Thymus (tissue), 11 donors: ENCODE data around the gene SEMA3A. TPM values are rescaled to one million over a fixed set of nuclear protein-coding genes. Genes with fewer than 3 reads are reported as not detected.
A peak's percentile ranks its signal among the peaks of the same experiment; 100 is the strongest.

Source experiments
- DNase-seq, 9 donors: peaks; one replicate each; pipeline ENCODE4 v3.0.0-alpha.2; 2013; ENCODE audit warnings: low spot score in 9 of 9, low read depth in 6 of 9, missing footprints in 1 of 9
- H3K27ac ChIP-seq, 2 donors: one replicate each; pipeline ENCODE4 v1.5.1; 2013; ENCODE audit warnings: control low read depth in 1 of 2, low read depth in 1 of 2, low read length in 1 of 2, mild to moderate bottlenecking in 1 of 2, moderate library complexity in 1 of 2
- H3K27me3 ChIP-seq, 2 donors: one replicate each; pipeline ENCODE4 v1.5.1; 2013; ENCODE audit warnings: low read length in 1 of 2; ENCODE audit not compliant: control insufficient read depth in 2 of 2, insufficient read depth in 1 of 2
- H3K36me3 ChIP-seq, 2 donors: one replicate each; pipeline ENCODE4 v1.5.1; 2013; ENCODE audit warnings: low read length in 1 of 2, mild to moderate bottlenecking in 1 of 2, moderate library complexity in 1 of 2; ENCODE audit not compliant: control insufficient read depth in 2 of 2, insufficient read depth in 2 of 2
- H3K4me1 ChIP-seq, 2 donors: one replicate each; pipeline ENCODE4 v1.5.1; 2013; ENCODE audit warnings: low read length in 2 of 2; ENCODE audit not compliant: control insufficient read depth in 2 of 2, insufficient read depth in 2 of 2
- H3K4me3 ChIP-seq, 2 donors: one replicate each; pipeline ENCODE4 v1.5.1; 2013; ENCODE audit warnings: low read length in 2 of 2, control low read depth in 1 of 2, mild to moderate bottlenecking in 1 of 2
- H3K9me3 ChIP-seq, 2 donors: one replicate each; pipeline ENCODE4 v1.5.1; 2013; ENCODE audit warnings: low read length in 1 of 2, mild to moderate bottlenecking in 1 of 2; ENCODE audit not compliant: control insufficient read depth in 2 of 2, insufficient read depth in 1 of 2
- WGBS: extraction: QIAGEN DNeasy Blood & Tissue Kit; methylation state at CpG from one replicate; pipeline ENCODE4 v1.1.7; 2013; 5-methylcytosine and 5-hydroxymethylcytosine counted together
- polyA plus RNA-seq: library from polyadenylated mRNA; stranded (reverse); fragments of 200-250 nt; gene quantifications from one replicate; pipeline ENCODE4 v1.2.3, GENCODE V29; 2013
- total RNA-seq: library from RNA; stranded (reverse); fragments of 120-200 nt; gene quantifications from one replicate; pipeline ENCODE4 v1.2.4, GENCODE V29; 2013
- donor health status: healthy.

SEMA3A gene
- total and polyA plus RNA-seq, 2 donors = 0.27 to 1.0 TPM

GRCh38 chr7:83983606-83984005 lies 211.0 kb downstream of the SEMA3A start:
- Histone ChIP-seq H3K27me3 (no peaks in the 10 kb centered on the region), H3K36me3 (no peaks in the 10 kb centered on the region), H3K4me1 (no peaks in the 10 kb centered on the region), H3K27ac (no peak overlapping the region), H3K4me3 (no peak overlapping the region), H3K9me3 (no peaks in the 10 kb centered on the region)
- WGBS = 90% methylated on average over 1 of the region's 1 CpG
- DNase-seq = no peak

GRCh38 chr7:83976302-83976701 lies 218.3 kb downstream of the SEMA3A start:
- no peaks in the 10 kb centered on the region for H3K4me1 ChIP-seq
- no peaks in the 10 kb centered on the region for H3K36me3 ChIP-seq
- H3K27ac ChIP-seq = no peak overlapping the region
- DNase-seq = peak; percentile 6 to 56 (median 24)
- no peaks in the 10 kb centered on the region for H3K9me3 ChIP-seq
- no peak overlapping the region for H3K4me3 ChIP-seq
- no peaks in the 10 kb centered on the region for H3K27me3 ChIP-seq

- H3K9me3 ChIP-seq = no peaks in the 10 kb centered on the region
- H3K36me3 ChIP-seq = no peaks in the 10 kb centered on the region
- no peak overlapping the region for H3K27ac ChIP-seq
- no peaks in the 10 kb centered on the region for H3K4me1 ChIP-seq
- H3K27me3 ChIP-seq = no peaks in the 10 kb centered on the region
- no peak overlapping the region for H3K4me3 ChIP-seq
- no peak for DNase-seq
Measured at GRCh38 chr7:83970081-83970480, 224.5 kb downstream of the SEMA3A start.

- H3K27me3 ChIP-seq = no peaks in the 10 kb centered on the region
- no peaks in the 10 kb centered on the region for H3K36me3 ChIP-seq
- no peaks in the 10 kb centered on the region for H3K4me1 ChIP-seq
- no peak overlapping the region for H3K27ac ChIP-seq
- H3K4me3 ChIP-seq = no peak overlapping the region
- no peak for DNase-seq
- no peaks in the 10 kb centered on the region for H3K9me3 ChIP-seq
Measured at GRCh38 chr7:83964318-83964717, 230.3 kb downstream of the SEMA3A start.

- no peaks in the 10 kb centered on the region for H3K27me3 ChIP-seq
- 63% methylated on average over 3 of the region's 3 CpGs for WGBS
- DNase-seq = no peak
- no peaks in the 10 kb centered on the region for H3K36me3 ChIP-seq
- no peak overlapping the region for H3K27ac ChIP-seq
- H3K9me3 ChIP-seq = no peaks in the 10 kb centered on the region
- no peaks in the 10 kb centered on the region for H3K4me1 ChIP-seq
- H3K4me3 ChIP-seq = no peak overlapping the region
Measured at GRCh38 chr7:83957333-83957732, 237.3 kb downstream of the SEMA3A start.

GRCh38 chr7:83956104-83956503 lies 238.5 kb downstream of the SEMA3A start:
- H3K4me3 ChIP-seq = no peak overlapping the region
- H3K27me3 ChIP-seq = no peaks in the 10 kb centered on the region
- WGBS = 84% methylated on average over 2 of the region's 2 CpGs
- no peak overlapping the region for H3K27ac ChIP-seq
- DNase-seq = no peak
- no peaks in the 10 kb centered on the region for H3K4me1 ChIP-seq
- H3K36me3 ChIP-seq = no peaks in the 10 kb centered on the region
- H3K9me3 ChIP-seq = no peaks in the 10 kb centered on the region

- no peak overlapping the region for H3K27ac ChIP-seq
- no peaks in the 10 kb centered on the region for H3K9me3 ChIP-seq
- DNase-seq = no peak
- WGBS = 93% methylated on average over 2 of the region's 2 CpGs
- H3K36me3 ChIP-seq = no peaks in the 10 kb centered on the region
- no peak overlapping the region for H3K4me3 ChIP-seq
- H3K4me1 ChIP-seq = no peaks in the 10 kb centered on the region
- no peaks in the 10 kb centered on the region for H3K27me3 ChIP-seq
Measured at GRCh38 chr7:83952236-83952635, 242.4 kb downstream of the SEMA3A start.

- Histone ChIP-seq H3K4me1 (no peaks in the 10 kb centered on the region), H3K27me3 (no peaks in the 10 kb centered on the region), H3K9me3 (no peaks in the 10 kb centered on the region), H3K36me3 (no peaks in the 10 kb centered on the region), H3K27ac (no peak overlapping the region), H3K4me3 (no peak overlapping the region)
- peak in 2 of 9 donors; percentile 7 to 8 for DNase-seq
- WGBS = 82% methylated on average over 2 of the region's 2 CpGs
Measured at GRCh38 chr7:83947260-83947659, 247.3 kb downstream of the SEMA3A start.

GRCh38 chr7:83946801-83947200 lies 247.8 kb downstream of the SEMA3A start:
- Histone ChIP-seq H3K9me3 (no peaks in the 10 kb centered on the region), H3K4me3 (no peak overlapping the region), H3K4me1 (no peaks in the 10 kb centered on the region), H3K27ac (no peak overlapping the region), H3K36me3 (no peaks in the 10 kb centered on the region), H3K27me3 (no peaks in the 10 kb centered on the region)
- WGBS = 96% methylated on average over 3 of the region's 3 CpGs
- no peak for DNase-seq

GRCh38 chr7:83941300-83941699 lies 253.3 kb downstream of the SEMA3A start:
- DNase-seq = no peak
- Histone ChIP-seq H3K4me1 (no peaks in the 10 kb centered on the region), H3K36me3 (no peaks in the 10 kb centered on the region), H3K27me3 (no peaks in the 10 kb centered on the region), H3K27ac (no peak overlapping the region), H3K4me3 (no peak overlapping the region), H3K9me3 (peaks cover 0 to 2% of the 10 kb centered on the region in 2 donors)
- 93% methylated on average over 4 of the region's 4 CpGs for WGBS
